ENCODE measurements around the gene COL4A1.

Gene COL4A1

DNA sequence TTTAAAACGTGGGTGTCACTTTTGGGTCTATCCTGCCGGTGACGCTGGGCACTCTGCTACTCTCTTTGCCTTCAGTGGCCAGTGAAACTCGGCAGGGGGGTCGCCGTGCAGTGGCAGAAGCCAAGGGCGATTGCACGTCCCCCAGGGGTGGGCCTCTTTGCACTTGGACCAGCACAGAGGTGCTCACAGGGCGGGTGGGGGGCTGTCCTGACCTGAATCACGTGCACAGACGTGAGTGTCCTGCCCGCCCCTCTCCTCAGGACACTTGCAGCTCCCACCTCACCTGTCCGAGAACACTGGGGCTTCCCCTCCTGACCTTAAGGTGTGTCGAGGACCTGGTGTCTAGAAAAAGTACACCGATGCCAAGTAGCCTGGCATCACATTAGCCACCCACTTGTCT, 16.1 kb downstream of the COL4A1 start:
- H3K27ac ChIP-seq (ENCODE audit: low read depth, low read length): no peak overlapping the region
- no peak overlapping the region for H3K4me3 ChIP-seq (ENCODE audit: low read depth, low read length)
- H2AFZ ChIP-seq (ENCODE audit: low read length, unreplicated experiment): no peak overlapping the region
- H3K36me3 ChIP-seq (ENCODE audit: insufficient read depth, low read length): peaks cover 5% of the 10 kb centered on the region; the same call in 1 of the 2 replicates
- no peaks in the 10 kb centered on the region for H3K27me3 ChIP-seq (ENCODE audit: insufficient read depth, low read length)
- H3K79me2 ChIP-seq (ENCODE audit: control insufficient read depth, insufficient read depth, low read length, unreplicated experiment): peaks cover 51% of the 10 kb centered on the region
- H3K4me1 ChIP-seq (ENCODE audit: control insufficient read depth, insufficient read depth, low read length, unreplicated experiment): no peaks in the 10 kb centered on the region

DNA sequence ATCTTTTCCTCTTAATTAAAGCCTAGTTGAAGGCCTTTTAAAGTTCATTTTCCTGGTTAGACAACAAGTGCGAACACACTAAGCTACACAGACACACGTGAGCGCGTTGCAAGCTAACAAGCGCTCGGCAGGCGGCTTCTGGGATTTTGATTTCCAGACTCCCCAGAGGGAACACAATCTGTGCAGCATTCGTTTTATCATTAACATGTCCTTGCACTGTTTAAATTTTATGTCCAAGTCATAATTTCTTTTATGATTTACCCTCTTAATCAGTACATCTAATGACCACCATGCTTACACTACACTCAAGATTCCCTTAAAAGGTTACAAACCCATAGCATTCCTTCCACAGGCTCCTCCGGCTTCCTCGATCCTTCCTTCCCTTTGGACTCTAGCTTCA, 16.8 kb downstream of the COL4A1 start:
- Histone ChIP-seq H2AFZ (ENCODE audit: low read length, unreplicated experiment) (no peak overlapping the region), H3K27ac (ENCODE audit: low read depth, low read length) (no peak overlapping the region), H3K79me2 (ENCODE audit: control insufficient read depth, insufficient read depth, low read length, unreplicated experiment) (peaks cover 50% of the 10 kb centered on the region), H3K4me3 (ENCODE audit: low read depth, low read length) (no peak overlapping the region), H3K4me1 (ENCODE audit: control insufficient read depth, insufficient read depth, low read length, unreplicated experiment) (no peaks in the 10 kb centered on the region), H3K36me3 (ENCODE audit: insufficient read depth, low read length) (peaks cover 5% of the 10 kb centered on the region; the same call in 1 of the 2 replicates), H3K27me3 (ENCODE audit: insufficient read depth, low read length) (no peaks in the 10 kb centered on the region)

DNA sequence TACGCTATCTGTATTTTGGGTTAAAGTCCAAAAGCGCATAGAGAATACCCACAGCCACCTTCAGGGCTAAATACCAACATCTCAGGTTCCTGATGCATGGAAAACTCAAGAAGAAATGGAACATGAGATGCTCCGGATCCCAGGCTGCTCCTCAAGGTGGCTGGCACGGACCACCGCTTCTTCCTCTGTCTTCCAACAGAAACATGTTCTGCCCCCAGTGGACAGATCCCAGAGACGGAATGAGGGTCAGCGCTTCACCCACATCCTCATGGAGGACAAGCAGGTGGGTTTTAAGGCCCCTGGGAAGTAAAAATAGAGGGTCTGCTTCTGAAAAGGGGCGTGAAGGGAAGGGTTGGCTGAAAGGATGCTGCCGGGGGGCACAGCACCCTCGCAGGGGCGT, 17.3 kb downstream of the COL4A1 start:
- Histone ChIP-seq H3K27ac (ENCODE audit: low read depth, low read length) (no peak overlapping the region), H3K27me3 (ENCODE audit: insufficient read depth, low read length) (no peaks in the 10 kb centered on the region), H3K36me3 (ENCODE audit: insufficient read depth, low read length) (peaks cover 5% of the 10 kb centered on the region; the same call in 1 of the 2 replicates), H3K4me3 (ENCODE audit: low read depth, low read length) (no peak overlapping the region), H3K79me2 (ENCODE audit: control insufficient read depth, insufficient read depth, low read length, unreplicated experiment) (peaks cover 49% of the 10 kb centered on the region), H3K4me1 (ENCODE audit: control insufficient read depth, insufficient read depth, low read length, unreplicated experiment) (no peaks in the 10 kb centered on the region), H2AFZ (ENCODE audit: low read length, unreplicated experiment) (no peak overlapping the region)

GRCh38 chr13:110289174-110289573, 17.8 kb downstream of the COL4A1 start:
- H3K79me2 ChIP-seq (ENCODE audit: control insufficient read depth, insufficient read depth, low read length, unreplicated experiment): peaks cover 50% of the 10 kb centered on the region
- peaks cover 5% of the 10 kb centered on the region; the same call in 1 of the 2 replicates for H3K36me3 ChIP-seq (ENCODE audit: insufficient read depth, low read length)

GRCh38 chr13:110286833-110287819, 19.8 kb downstream of the COL4A1 start:
- Histone ChIP-seq H2AFZ (ENCODE audit: low read length, unreplicated experiment) (no peak overlapping the region), H3K4me1 (ENCODE audit: control insufficient read depth, insufficient read depth, low read length, unreplicated experiment) (no peaks in the 10 kb centered on the region), H3K27me3 (ENCODE audit: insufficient read depth, low read length) (no peaks in the 10 kb centered on the region), H3K27ac (ENCODE audit: low read depth, low read length) (no peak overlapping the region), H3K4me3 (ENCODE audit: low read depth, low read length) (no peak overlapping the region), H3K79me2 (ENCODE audit: control insufficient read depth, insufficient read depth, low read length, unreplicated experiment) (peaks cover 45% of the 10 kb centered on the region), H3K36me3 (ENCODE audit: insufficient read depth, low read length) (peaks cover 3% of the 10 kb centered on the region; the same call in 1 of the 2 replicates)

More at GRCh38 chr13:110289174-110289573, 17.8 kb downstream of the COL4A1 start:
- no peak overlapping the region for H3K27ac ChIP-seq (ENCODE audit: low read depth, low read length)
- no peaks in the 10 kb centered on the region for H3K4me1 ChIP-seq (ENCODE audit: control insufficient read depth, insufficient read depth, low read length, unreplicated experiment)
- no peak overlapping the region for H3K4me3 ChIP-seq (ENCODE audit: low read depth, low read length)
- H2AFZ ChIP-seq (ENCODE audit: low read length, unreplicated experiment): no peak overlapping the region
- no peaks in the 10 kb centered on the region for H3K27me3 ChIP-seq (ENCODE audit: insufficient read depth, low read length)

GRCh38 chr13:110285991-110286832, 20.7 kb downstream of the COL4A1 start:
- H3K27ac ChIP-seq (ENCODE audit: low read depth, low read length): no peak overlapping the region

DNA sequence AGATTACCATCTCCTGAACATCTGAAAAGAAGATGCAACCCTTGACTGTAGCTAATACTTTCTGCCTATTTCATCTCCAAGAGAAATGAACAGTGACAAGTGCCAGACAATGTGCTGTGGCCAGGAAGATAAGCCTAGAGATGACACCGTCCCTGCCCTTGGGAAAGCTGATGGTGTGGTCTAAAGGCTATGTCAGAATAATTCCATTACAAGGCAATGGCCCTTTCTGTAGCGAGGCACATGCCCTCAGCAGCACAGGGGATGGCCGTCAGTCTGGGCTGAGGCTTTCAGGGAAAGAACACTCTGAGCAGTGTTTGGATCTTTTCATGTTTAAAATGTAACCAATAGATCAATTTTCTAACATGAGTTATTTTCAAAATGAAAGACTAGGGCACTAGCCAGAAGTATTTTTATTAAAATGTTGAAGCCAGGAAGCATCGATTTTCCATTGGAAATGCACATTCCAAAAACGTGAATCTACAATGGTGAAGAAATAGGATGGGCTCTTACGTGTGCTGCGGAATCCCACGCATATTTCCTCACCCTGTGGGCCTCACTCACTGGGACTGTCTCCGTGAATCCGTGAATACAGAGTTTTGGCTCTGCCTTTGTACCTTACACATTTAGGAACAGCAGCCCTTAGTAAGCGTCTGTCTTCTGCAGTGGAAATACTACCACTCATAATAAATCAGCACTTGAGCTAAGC, 22.0 kb downstream of the COL4A1 start:
- no peaks in the 10 kb centered on the region for H3K4me1 ChIP-seq (ENCODE audit: control insufficient read depth, insufficient read depth, low read length, unreplicated experiment)
- no peaks in the 10 kb centered on the region for H3K27me3 ChIP-seq (ENCODE audit: insufficient read depth, low read length)
- H3K27ac ChIP-seq (ENCODE audit: low read depth, low read length): no peak overlapping the region
- peaks cover 51% of the 10 kb centered on the region for H3K79me2 ChIP-seq (ENCODE audit: control insufficient read depth, insufficient read depth, low read length, unreplicated experiment)
- peaks cover 5% of the 10 kb centered on the region; the same call in 1 of the 2 replicates for H3K36me3 ChIP-seq (ENCODE audit: insufficient read depth, low read length)
- H3K4me3 ChIP-seq (ENCODE audit: low read depth, low read length): no peak overlapping the region
- no peak overlapping the region for H2AFZ ChIP-seq (ENCODE audit: low read length, unreplicated experiment)

More at GRCh38 chr13:110285991-110286832, 20.7 kb downstream of the COL4A1 start:
- no peaks in the 10 kb centered on the region for H3K27me3 ChIP-seq (ENCODE audit: insufficient read depth, low read length)
- H2AFZ ChIP-seq (ENCODE audit: low read length, unreplicated experiment): no peak overlapping the region
- peaks cover 45% of the 10 kb centered on the region for H3K79me2 ChIP-seq (ENCODE audit: control insufficient read depth, insufficient read depth, low read length, unreplicated experiment)
- no peaks in the 10 kb centered on the region for H3K4me1 ChIP-seq (ENCODE audit: control insufficient read depth, insufficient read depth, low read length, unreplicated experiment)
- no peak overlapping the region for H3K4me3 ChIP-seq (ENCODE audit: low read depth, low read length)
- H3K36me3 ChIP-seq (ENCODE audit: insufficient read depth, low read length): peaks cover 2% of the 10 kb centered on the region; the same call in 1 of the 2 replicates

DNA sequence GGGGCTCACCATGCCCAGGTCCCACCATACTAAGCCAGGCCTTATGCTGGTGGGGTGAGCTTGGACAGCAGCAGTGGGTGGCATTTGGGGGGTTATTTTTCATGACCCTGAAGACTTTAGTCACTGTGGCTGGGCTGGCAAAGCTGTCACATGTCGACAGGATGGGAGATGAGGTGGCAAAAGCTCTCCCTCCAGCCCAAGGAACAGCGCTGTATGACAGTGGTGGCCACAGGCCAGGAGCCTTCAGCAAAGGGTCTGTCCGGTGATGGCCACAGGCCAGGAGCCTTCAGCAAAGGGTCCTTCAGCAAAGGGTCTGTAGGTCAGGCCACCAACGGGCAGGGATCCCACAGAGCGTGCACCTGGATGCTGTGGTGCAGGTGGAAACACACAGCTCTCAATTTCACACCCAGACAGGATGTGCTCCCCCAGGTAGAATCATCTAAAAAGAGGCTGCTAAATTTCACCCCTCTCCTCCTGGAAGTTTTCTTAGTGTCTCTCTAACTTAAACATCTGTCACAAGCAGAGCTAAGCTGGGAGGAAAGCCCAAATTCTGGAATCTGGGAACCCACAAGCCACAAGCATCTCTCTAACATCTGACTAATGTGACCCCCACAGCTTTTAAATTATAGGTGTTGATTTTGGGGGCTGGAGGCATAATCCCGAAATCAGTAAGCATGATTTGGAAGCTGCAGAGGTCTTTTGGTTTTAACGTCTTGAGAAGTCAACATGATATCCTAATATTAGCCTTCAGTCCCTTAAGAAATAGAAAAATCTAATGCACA, 23.0 kb downstream of the COL4A1 start:
- Histone ChIP-seq H3K4me1 (ENCODE audit: control insufficient read depth, insufficient read depth, low read length, unreplicated experiment) (no peaks in the 10 kb centered on the region), H3K79me2 (ENCODE audit: control insufficient read depth, insufficient read depth, low read length, unreplicated experiment) (peaks cover 61% of the 10 kb centered on the region), H3K36me3 (ENCODE audit: insufficient read depth, low read length) (peaks cover 3% of the 10 kb centered on the region; the same call in 1 of the 2 replicates), H3K27me3 (ENCODE audit: insufficient read depth, low read length) (no peaks in the 10 kb centered on the region), H2AFZ (ENCODE audit: low read length, unreplicated experiment) (no peak overlapping the region), H3K27ac (ENCODE audit: low read depth, low read length) (no peak overlapping the region), H3K4me3 (ENCODE audit: low read depth, low read length) (no peak overlapping the region)

DNA sequence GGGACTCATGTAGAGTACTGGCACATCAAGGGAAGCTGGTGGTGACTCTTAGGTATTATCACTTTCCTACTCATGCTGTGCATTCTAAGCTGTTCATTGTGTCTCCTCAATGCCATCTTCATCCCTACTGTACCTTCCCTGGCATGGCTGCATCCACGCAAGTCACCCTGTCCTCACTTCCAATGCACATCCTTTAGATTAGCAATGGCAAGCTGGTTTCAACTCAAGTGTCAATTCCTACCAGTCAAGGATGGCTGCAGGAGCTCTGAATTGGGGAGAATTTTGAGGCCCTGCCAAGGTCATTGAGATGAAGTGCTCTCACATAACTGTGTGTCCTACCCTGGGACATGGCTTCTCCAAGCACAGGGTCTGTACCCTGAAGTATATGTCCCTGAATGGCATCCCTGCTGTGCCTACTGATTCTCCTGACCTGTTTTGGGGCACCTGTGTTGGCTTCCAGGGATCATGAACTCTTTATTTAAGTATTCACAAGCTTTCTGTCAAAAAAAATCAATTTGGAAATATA, 24.6 kb downstream of the COL4A1 start:
- no peak overlapping the region for H2AFZ ChIP-seq (ENCODE audit: low read length, unreplicated experiment)
- peaks cover 66% of the 10 kb centered on the region for H3K79me2 ChIP-seq (ENCODE audit: control insufficient read depth, insufficient read depth, low read length, unreplicated experiment)
- peaks cover 3% of the 10 kb centered on the region; the same call in 1 of the 2 replicates for H3K36me3 ChIP-seq (ENCODE audit: insufficient read depth, low read length)
- no peak overlapping the region for H3K27ac ChIP-seq (ENCODE audit: low read depth, low read length)
- H3K4me1 ChIP-seq (ENCODE audit: control insufficient read depth, insufficient read depth, low read length, unreplicated experiment): peaks cover 14% of the 10 kb centered on the region
- no peak overlapping the region for H3K4me3 ChIP-seq (ENCODE audit: low read depth, low read length)
- H3K27me3 ChIP-seq (ENCODE audit: insufficient read depth, low read length): no peaks in the 10 kb centered on the region

Measured in ACC112 (cell line).